Activated CD4-positive, alpha-beta T cell treated with anti-CD3 and anti-CD28 coated beads, Interleukin-2, Interleukin-6, amounts not matched to agents 100 ng/mL and 50 ng/mL, durations not matched to agents 16 hours and 8 hours (primary cell): ENCODE data around the gene CCNQ.

Source experiments
- DNase-seq: peaks from one replicate; pipeline ENCODE4 v3.0.0-alpha.2; 2020

The CCNQ gene

DNA sequence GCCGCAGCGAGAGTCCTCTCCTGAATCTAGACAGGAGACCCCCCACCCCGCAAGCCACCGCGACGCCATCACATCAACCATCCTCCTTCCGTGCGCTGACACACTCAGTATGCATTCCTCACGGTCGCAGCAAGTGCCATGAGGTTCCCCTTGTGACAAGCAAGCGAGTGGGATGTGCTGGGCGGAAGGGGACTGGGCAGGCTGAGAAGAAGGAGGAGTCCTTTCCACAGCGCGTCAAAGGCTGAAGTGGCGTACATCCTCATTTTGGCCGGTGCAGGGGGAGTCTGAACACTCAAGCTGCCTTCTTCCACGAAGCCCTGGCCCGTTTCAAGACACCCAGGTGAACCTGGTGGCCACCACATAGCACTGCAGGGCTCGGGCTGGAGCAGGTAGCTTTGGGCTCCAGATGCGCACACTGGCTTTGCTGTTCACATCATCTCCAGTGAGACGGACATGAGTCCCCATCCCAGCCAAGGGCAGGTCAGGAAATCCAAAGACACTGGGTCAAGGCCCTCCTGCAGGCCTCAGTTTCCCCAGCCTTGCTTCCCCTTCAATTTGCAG lies 30.4 kb downstream of the CCNQ start:
- no peak for DNase-seq

DNA sequence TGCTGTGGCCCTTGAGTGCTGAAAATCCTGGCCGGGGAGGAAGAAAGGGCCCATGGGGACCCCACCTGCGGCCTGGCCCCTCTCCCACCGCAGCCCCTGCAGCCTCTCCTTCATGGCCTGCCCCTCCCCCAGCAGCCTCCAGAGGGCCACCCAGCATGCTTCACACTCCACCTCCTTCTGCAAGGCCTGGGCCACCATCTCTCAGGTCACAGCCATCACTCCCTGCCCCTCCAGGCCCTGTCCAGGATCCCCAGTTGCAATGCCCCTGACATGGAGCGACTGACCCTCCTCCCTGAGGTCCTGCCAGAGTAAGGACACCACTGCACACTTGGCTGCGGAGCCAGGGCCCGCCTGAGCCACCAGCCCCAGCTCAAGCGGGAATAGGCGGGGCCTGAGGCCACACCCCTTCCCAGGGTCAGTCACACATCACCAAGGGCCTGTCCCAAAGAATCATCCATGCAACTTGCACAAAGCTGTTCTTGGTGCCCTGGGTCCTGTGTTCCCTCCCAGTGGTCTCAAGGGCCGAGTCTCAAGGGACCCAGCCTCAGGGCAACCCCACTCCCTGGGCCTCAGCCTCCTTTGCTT lies 32.9 kb downstream of the CCNQ start:
- DNase-seq, result no peak

DNA sequence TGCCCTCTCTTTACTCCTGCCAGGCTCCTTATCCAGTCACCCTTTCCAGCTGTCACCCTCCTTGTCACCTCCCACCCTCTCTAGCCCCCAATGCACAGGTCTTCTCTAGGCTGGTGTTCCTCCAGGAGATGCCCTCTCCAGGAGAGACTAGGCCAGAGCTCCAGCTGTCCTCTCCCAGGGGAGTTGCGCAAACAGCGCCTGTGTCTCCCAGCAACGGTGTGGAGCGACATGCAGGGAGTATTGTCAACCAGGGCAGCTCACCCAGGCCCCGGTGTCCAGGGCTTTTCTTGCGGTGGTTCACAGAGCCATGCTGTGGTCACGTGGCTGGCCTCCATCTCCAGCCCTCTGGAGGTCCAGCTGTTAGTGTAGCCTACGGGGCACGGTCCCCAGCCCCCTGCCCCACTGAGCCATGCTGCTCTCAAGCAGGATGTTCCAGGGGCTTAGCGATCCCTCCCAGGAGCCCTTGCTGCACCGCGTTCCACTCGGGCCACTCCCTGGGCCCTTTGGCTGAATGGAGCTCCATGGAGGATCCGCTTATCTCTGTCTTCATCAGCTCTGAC lies 34.8 kb downstream of the CCNQ start:
- DNase-seq, result no peak

DNA sequence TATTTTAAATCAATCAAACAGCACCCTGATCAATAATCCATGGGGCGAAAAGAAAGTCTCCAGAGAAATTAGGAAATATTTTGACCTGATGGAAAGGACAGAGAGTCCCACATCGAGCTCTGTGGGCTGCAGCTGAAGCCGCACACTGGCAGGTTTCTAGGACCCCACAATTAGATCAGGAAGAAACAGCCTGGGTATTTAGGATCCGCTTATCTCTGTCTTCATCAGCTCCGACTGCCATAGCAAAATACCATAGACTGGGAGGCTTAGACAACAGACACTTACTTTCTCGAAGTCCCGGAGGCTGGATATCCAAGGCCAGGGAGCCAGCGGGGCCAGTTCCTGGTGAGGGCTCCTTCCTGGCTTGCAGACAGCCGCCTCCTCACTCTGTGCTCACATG lies 36.4 kb downstream of the CCNQ start:
- DNase-seq, result no peak

DNA sequence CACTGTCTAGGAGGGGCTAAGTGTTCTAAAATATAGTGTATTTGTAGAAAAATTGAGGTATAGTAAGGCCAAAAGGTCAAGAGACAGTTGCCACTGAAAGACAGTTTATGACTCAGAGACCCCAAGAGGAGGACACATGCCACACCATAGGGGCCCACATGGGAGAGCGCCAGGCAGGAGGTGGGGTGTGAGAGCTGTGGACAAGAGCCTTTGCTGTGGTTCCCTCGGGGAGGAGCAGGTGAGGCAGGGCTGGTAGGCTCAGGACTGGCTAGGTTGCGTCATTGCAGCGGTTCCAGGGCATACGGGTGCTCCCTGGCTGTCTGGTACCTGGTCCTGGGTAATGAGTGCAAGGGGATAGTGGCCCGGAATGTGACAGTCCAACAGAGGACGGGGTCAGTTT lies 37.6 kb downstream of the CCNQ start:
- no peak for DNase-seq

DNA sequence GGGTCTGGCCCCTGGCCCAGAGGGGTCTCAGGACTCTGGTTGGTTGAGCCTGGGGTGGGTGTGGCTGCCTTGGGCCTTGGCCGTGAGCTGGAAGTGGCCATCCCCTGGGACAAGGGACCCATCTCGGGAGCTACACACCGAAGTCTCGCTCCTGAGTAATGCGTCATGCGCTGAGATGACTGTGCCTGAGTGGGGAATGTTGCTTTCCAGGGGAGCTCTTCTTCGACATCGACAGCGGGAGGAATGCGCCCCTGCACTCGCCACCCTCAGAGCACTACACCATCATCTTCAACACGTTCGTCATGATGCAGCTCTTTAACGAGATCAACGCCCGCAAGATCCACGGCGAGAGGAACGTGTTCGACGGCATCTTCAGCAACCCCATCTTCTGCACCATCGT lies 38.5 kb downstream of the CCNQ start:
- no peak for DNase-seq

DNA sequence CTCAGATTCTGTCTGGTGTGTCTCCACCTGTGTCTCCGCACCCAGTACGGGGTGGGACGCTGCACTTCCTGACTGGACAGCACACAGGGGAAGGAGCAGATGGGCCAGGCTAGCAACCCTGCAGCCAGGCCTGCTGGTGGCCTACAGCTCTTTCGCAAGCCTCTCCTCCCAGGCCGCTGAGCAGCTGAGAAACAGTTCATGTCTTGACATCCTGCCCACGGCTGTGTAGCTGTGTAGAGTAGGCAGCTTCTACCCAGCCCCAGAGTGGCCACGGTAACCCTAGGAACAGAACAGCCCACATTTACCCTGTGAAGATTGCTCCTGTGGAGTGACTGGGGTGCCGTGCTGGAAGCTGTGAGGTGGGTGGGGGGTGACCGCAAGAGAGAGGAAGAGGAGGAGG lies 38.9 kb downstream of the CCNQ start:
- DNase-seq, result no peak

DNA sequence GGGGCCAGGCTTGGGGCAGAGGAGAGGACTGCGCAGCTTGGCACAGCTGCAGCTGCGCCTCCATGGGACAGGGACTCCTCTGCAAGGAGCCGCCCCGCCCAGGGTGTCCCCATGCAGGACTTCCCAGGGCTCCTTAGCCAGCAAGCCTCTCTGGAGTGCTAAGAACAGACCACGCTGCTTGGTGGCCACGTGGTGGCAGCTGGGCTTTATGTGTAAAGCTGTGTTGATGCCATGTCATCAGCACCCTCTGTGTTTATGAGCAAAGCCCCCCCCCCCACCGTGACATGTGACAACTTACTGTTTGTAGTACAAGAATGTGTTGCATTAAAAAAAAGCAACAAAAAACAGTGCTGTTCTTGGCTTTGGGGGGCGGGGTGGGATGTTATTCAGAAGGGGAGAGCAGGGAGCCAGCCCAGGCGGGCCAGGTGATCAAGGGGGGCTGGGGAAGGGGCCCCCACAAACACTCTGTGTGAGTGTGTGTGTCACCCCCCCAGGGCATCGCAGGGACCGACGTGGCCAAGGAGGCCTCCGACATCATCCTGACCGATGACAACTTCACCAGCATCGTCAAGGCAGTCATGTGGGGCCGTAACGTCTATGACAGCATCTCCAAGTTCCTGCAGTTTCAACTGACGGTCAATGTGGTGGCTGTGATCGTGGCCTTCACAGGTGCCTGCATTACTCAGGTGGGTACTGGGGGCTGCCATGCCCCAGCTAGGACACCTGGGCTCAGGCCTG lies 41.2 kb downstream of the CCNQ start:
- DNase-seq, result no peak

DNA sequence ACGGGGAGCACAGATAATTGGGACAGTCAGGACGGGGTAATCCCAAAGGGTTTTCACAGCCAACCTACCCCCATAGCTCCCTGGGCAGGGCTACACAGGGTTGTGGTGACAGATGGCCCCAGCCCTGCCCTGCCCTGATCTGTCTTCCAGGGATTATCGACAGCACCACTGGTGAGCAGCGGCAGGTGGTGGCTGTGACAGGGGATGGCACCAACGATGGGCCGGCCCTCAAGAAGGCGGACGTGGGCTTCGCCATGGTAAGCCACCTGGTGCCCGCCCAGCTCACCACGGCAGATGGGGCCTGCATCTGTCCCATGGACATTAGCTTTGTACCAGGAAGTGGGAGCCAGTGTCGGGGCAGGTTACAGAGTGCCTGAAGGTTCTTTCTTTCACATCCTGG lies 42.2 kb downstream of the CCNQ start:
- no peak for DNase-seq

DNA sequence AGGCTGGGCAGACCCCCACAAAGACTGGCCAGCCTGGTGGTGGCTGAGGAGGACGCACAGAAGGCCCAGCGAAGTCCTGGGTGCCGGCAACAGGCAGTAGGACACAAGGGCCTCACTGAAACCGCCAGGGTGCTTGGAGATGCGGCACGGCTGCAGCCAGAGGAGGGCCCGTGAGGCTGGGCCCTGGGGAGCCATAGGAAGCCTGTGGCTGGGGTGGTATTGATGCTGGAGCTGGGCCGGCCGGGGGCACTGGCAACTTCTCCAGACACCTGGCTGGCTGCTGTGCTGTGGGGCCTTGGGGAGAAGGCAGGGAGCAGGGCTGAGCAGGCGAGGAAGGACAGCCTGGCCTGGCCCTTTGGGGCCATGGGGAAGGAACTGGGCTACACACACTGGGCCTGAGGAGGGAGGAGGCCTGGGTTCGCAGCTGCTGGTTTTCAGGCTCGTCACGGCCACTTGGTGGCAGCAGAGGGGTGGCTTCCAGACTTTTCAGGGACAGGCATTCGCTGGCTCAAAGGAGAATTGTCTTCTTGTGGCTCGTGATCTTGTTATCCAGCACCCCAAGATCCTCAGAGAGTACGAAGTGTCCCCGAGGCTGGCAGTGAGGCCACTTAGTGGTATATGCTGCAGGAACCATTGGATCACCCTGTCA lies 44.3 kb downstream of the CCNQ start:
- peak; percentile 71 for DNase-seq

DNA sequence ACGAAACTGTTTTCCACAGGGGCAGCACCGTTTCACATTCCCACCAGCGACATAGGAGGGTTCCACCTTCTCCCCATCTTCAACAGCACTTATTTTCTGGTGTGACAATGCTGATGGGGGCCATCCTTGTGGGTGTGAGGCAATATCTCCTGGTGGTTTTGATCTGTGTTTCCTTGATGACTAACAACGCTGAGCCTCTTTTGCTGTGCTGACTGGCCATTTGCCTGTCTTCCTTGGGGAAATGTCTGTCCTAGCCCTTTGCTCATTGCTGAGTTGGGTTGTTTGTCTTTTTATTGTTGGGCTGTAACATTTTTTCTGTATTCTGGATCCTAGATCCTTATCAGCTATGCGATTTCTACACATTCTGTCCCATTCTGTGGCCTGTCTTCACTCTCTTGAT lies 47.8 kb downstream of the CCNQ start:
- no peak for DNase-seq

DNA sequence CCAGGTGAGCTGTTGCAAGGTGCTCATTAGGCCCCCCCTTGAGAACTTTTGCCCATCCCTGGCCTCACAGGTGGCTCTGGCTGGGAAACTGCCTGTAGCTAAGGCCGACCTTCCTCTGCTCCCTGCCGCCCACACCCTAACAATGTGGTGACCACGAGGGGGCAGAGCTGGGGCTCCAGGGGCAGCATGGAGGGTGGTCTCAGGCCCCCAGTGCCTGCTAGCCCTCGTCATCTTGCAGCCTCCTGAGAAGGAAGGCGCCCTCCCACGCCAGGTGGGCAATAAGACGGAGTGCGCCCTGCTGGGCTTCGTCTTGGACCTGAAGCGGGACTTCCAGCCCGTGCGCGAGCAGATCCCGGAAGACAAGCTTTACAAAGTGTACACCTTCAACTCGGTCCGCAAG lies 49.1 kb downstream of the CCNQ start:
- no peak for DNase-seq

DNA sequence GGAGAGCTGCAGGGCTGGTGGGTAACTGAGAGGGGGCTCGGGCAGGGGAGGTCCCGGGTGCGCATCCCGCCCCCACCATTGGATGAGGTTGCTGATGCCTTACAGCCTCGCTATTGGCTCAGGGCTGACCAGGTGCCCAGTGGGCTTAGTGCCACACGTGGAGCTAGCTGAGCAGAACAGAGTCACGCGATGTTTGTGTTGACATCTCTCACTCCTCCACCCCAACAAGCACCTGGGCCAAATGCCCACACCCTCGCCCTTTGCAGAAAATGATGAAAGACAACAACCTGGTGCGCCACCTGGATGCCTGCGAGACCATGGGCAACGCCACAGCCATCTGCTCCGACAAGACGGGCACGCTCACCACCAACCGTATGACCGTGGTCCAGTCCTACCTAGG lies 49.7 kb downstream of the CCNQ start:
- DNase-seq, result no peak

DNA sequence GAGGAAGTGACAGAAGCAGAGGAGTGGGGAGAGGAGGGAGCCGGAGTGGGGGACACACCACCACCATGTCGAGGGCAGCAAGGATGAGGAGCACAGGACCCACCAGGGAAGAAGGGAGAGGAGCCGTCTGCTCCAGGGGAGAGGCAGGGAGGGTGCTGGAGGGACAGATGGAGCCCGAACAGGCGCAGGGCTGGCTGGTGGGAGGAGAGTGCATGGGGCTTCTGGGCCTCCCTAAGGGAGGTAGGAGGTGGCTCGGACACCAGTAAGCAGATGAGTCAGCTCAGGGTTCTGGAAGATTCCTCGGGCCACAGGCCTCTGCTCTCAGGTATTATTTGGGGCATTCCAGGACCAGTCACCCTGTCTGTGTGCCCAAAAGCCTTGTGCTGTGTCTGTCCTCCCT lies 51.7 kb downstream of the CCNQ start:
- no peak for DNase-seq

DNA sequence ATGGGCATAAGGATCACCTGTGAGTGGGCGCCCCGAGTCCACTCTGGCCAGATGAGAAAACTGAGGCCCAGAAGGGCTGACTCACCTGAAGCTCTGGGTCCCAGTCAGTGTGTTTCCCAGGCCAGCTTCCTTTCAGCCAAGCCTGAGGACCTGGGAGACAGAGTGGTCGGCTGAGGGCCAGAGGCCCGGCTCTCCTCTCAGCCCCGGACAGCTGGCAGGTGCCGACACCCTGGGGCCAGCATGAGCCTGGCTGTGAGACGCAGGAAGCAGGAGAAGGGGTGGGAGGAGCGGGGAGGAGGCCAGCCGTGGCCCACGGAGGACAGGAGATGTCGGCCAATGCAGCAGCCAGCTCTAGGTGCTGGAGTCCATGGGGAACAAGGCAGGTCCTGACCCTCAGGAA lies 52.6 kb downstream of the CCNQ start:
- no peak for DNase-seq

DNA sequence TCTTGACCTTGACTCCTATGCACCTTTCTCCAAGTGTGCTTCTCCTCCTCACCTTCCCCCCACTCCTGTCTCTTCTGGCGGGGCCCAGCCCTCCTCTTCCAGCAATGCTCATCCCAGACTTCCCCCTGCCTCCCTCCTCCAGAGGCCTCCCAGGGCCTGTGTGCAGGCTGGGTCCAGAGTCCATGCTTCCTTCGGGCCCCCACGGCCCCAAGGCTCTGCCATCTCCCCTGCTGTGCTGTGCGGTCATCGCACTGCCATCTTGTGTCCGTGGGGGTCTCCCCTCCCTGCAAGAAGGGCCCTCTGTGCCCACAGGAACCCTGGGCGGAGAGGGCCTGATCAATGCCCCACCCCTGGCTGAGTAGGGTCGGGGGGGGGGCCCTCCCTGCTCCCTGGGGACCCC lies 54.2 kb downstream of the CCNQ start:
- DNase-seq, result no peak

DNA sequence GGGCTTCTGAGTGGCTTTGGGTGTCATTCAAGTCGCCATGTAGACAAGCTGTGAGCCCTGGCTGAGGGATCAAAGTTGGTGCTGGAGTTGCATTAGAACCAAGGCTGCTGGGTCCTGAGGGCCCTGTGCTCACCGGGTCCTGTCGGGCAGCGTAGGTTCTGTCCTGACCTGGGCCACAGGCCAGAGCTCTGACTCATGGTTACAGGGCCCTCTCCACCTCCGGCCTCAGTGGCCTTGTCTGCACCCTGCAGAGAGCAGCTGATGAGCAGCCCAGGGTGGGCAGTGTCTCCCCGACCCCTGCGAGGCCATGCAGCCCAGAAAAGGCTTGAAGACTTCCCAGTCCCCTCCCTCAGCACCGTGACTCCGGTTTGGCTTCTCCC lies 59.0 kb downstream of the CCNQ start:
- no peak for DNase-seq

DNA sequence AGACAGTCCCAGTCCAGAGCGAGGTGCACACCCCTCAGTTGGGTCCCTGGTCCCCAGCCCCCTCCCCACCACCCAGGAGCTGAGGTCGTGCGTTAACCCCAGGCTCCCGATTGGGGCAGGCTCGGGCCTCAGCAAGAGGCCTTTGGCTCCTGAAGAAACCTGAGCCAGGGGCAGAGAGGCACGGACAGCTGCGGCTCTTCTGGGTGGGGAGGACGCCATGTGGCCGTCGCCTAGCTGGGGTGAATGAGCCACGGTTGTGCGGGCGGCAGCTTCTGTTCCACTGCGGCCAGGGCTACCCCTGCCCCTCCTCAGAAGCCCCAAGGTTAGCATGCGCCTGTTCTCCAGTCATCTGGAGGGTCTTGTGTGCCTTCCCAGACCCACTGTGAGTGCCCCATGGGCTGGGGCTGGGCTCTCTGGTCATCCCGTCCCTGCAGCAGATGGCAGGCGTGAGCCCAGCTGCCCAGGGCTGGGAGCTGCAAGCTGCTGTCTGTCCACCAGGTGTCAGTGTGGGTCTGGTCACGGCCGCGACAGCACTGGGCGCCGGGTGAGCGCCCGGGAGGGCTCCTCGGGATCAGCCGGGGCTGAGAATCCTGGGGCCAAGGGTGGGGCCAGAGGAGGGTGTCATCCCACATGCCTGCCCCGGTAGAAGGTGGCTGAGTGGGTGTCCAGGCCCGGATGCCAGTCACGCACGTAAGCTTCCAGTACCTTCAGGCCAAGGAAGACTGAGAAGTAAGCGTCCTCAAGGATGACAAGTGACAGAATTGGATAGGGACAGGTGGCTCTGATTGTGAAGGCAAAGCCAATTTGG lies 59.6 kb downstream of the CCNQ start:
- DNase-seq, result peak; percentile 71

DNA sequence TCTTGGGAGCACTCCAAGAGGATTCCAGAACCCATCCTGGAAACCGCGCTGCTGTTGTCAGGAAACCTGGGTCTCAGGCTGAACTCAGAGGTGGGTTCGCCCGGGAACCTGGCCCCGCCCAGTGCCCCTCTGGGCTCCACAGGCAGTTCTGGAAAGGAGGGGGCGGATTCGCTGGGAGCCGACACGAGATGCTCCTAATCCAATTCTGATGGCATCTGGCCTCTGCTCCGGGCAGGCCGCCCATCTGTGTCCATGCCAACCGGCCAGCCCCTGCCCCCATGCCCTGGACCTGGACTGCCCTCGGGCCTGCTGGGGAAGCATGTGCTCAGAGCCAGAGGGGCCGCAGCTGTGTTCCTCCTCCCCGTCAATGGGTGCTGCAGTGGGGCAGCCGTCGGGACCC lies 60.5 kb downstream of the CCNQ start:
- DNase-seq, result no peak
